Activated CD4-positive, alpha-beta T cell treated with anti-CD3 and anti-CD28 coated beads, Interleukin-2, amount 10 ng/mL, durations not matched to agents 7 days and 5 days (primary cell): Measurements from ENCODE around the gene CLSTN1. TPM values are rescaled to one million over a fixed set of nuclear protein-coding genes. Genes with fewer than 3 reads are reported as not detected.
A peak's percentile ranks its signal among the peaks of the same experiment; 100 is the strongest.

ENCODE experiments used
- CTCF ChIA-PET: fragments of 350-600 bp; sonication (Branson Sonifier 250); formaldehyde crosslinking; loops from one replicate; lab custom pipeline; 2021; ENCODE audit warnings: antibody characterized with exemption; lab: Charles Lee
- POLR2A ChIA-PET: fragments of 350-600 bp; sonication (Branson Sonifier 250); formaldehyde crosslinking; loops from one replicate; lab custom pipeline; 2021; ENCODE audit warnings: antibody characterized with exemption; lab: Charles Lee
- DNase-seq: peaks from one replicate; pipeline ENCODE4 v3.0.0-alpha.2; 2020
- H3K27ac Mint-ChIP-seq: one replicate; pipeline ENCODE4 v1.8.0; 2021; ENCODE audit warnings: mild to moderate bottlenecking, moderate library complexity, mixed read lengths
- H3K27me3 Mint-ChIP-seq: one replicate; pipeline ENCODE4 v1.8.0; 2021; ENCODE audit warnings: mixed read lengths
- H3K36me3 Mint-ChIP-seq: one replicate; pipeline ENCODE4 v1.8.0; 2021; ENCODE audit warnings: low read depth, mixed read lengths
- H3K4me1 Mint-ChIP-seq: one replicate; pipeline ENCODE4 v1.8.0; 2021; ENCODE audit warnings: mixed read lengths
- H3K4me3 Mint-ChIP-seq: one replicate; pipeline ENCODE4 v1.8.0; 2021; ENCODE audit warnings: mild to moderate bottlenecking, moderate library complexity, mixed read lengths
- H3K9me3 Mint-ChIP-seq: one replicate; pipeline ENCODE4 v1.8.0; 2021; ENCODE audit warnings: mixed read lengths
- total RNA-seq, 2 experiments: library from RNA; stranded (reverse); gene quantifications; one replicate each; pipeline ENCODE4 v1.2.3, GENCODE V29; 2021

The CLSTN1 gene
- 100 to 1,000 TPM; 121 to 134 TPM for total RNA-seq

GRCh38 chr1:9823943-9824701 is at the start of gene CLSTN1:
Gene CLSTN1 (minus strand): TSS chr1:9823965. CDS start chr1:9823733, 232 bp downstream.
- peak within 1 kb of the TSS; percentile 91 for H3K27ac Mint-ChIP-seq
- peaks cover 51% of the 10 kb centered on the region for H3K4me1 Mint-ChIP-seq

DNA sequence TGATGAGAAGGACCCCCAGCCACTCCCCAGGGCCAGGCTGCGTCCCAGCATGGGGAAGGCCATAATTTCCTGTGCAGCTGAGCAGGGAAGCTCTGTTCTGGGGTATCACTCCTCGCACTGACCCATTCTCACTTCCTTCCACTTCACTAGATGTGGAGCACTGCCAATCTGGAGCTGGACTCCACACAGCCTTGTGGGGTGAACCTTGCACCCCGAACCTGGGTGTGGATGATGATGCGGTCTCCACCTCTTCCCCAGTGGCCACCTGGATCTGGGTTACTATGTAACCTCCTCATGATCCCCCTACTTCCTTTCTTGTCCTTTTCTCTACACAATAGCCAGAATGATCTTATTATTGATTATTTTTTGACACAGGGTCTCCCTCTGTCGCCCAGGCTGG is 49.6 kb upstream of the CLSTN1 start:
- no peak overlapping the region for H3K27ac Mint-ChIP-seq
- no peaks in the 10 kb centered on the region for H3K36me3 Mint-ChIP-seq
- H3K27me3 Mint-ChIP-seq = no peaks in the 10 kb centered on the region
- no peak overlapping the region for H3K4me3 Mint-ChIP-seq
- peaks cover 5% of the 10 kb centered on the region for H3K4me1 Mint-ChIP-seq
- POLR2A ChIA-PET = no interaction called here
- CTCF ChIA-PET = interaction anchor here (0.6 to 1.1 kb wide), 2 partner anchors 247 to 334 kb away, joined by 3 to 4 read pairs; no protein-coding TSS in a partner anchor
- H3K9me3 Mint-ChIP-seq = no peaks in the 10 kb centered on the region
- no peak for DNase-seq

More at GRCh38 chr1:9823943-9824701, at the start of gene CLSTN1:
- H3K36me3 Mint-ChIP-seq = peaks cover 18% of the 10 kb centered on the region
- CTCF ChIA-PET = interaction anchor here (0.7 to 0.8 kb wide), 2 partner anchors 12 to 126 kb away, joined by 3 to 8 read pairs; no protein-coding TSS in a partner anchor
- H3K9me3 Mint-ChIP-seq = no peaks in the 10 kb centered on the region
- DNase-seq = peak; percentile 92
- peak within 1 kb of the TSS; percentile 98 for H3K4me3 Mint-ChIP-seq
- peaks cover 3% of the 10 kb centered on the region for H3K27me3 Mint-ChIP-seq
- POLR2A ChIA-PET = no interaction called here

DNA sequence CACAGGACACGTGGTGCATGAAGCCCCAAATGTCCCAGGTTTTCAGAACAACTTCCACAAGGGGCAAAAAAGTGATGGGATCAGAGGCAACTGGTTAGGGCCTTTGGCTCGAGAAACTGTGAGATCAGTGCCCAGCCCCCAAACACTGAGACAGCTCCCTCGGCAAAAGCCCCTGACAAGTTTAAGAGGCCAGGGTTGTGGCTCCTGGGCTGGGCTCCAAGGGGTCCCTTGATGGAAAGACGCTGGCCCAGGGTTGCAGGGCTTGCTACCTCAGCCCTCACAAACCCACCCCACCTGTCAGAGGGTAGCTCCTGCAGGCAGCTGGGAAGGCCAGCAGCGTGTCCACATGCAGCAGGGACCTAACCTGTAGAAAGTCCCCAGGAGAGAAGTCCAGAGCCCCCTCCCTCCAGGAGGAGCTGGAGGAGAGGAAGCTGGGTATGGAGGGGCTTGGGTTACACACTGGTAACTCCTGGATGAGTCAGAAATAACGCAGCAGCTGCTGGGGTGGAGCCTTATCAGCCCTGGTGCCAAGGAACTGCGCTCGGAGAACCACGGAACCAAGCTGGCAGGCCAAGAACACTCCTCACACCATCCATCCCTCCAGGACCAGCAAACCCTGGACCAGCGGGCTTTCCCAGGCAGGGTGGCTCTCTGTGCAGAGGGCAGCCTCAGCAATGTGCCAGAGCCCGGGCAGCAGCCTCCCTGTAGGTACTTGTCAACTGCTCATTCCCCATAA is 48.8 kb upstream of the CLSTN1 start:
- Mint-ChIP-seq H3K27me3 (no peaks in the 10 kb centered on the region), H3K27ac (no peak overlapping the region), H3K36me3 (no peaks in the 10 kb centered on the region), H3K4me3 (no peak overlapping the region), H3K9me3 (no peaks in the 10 kb centered on the region), H3K4me1 (peaks cover 5% of the 10 kb centered on the region)
- no peak for DNase-seq
- ChIA-PET CTCF (interaction anchor here (0.6 to 2.1 kb wide), 7 partner anchors 11 to 556 kb away, joined by 3 to 7 read pairs (median 3); no protein-coding TSS in a partner anchor), POLR2A (no interaction called here)

DNA sequence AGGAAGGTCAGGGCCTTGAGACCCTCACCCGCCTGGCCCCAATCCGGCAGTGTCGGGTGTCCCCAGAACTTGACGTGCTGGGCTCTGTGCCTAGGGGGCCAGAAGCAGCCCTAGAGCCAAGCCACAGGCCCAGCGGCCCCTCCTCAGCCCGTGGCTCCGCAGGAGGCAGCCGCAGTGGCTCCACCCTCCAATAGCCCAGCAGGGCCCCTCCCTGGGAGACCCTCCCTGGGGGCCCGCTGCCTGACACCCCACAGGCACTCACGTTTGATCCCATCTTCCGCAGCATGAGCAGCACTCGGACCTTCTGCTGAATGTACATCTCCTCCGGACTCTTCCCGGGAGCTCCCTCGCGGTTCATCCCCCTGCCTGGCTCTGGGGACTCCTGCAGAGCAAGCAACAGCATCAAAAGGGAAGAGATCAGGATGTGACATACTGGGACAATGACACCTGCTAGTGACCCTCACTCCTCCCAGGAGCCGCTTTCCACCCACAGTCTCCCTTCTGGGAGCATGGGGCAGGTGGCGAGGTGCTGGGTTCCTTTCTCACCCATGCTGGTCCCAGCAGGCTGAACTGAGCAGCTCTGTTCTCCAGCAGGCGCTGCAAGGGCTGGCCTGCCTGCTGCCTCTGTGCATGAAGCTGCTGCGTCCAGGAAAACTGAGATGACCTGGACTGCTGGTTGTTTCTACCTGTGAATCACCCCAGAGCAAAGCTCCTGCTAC is 48.1 kb upstream of the CLSTN1 start:
- no peak for DNase-seq
- H3K4me1 Mint-ChIP-seq = peaks cover 7% of the 10 kb centered on the region
- H3K4me3 Mint-ChIP-seq = no peak overlapping the region
- no peaks in the 10 kb centered on the region for H3K36me3 Mint-ChIP-seq
- H3K27ac Mint-ChIP-seq = no peak overlapping the region
- CTCF ChIA-PET = interaction anchor here (0.8 to 2.1 kb wide), 4 partner anchors 11 to 557 kb away, joined by 3 to 7 read pairs (median 3); no protein-coding TSS in a partner anchor
- H3K27me3 Mint-ChIP-seq = no peaks in the 10 kb centered on the region
- POLR2A ChIA-PET = no interaction called here
- no peaks in the 10 kb centered on the region for H3K9me3 Mint-ChIP-seq

- Mint-ChIP-seq H3K4me3 (no peak overlapping the region), H3K27me3 (no peaks in the 10 kb centered on the region), H3K27ac (no peak overlapping the region), H3K9me3 (no peaks in the 10 kb centered on the region), H3K36me3 (no peaks in the 10 kb centered on the region), H3K4me1 (peaks cover 11% of the 10 kb centered on the region)
- ChIA-PET POLR2A (interaction anchor here (0.6 kb wide), 1 partner anchor 331 kb away, joined by 3 read pairs; no protein-coding TSS in a partner anchor), CTCF (interaction anchor here (1.0 to 2.1 kb wide), 3 partner anchors 10 to 86 kb away, joined by 3 to 7 read pairs (median 3); partner anchors contain the start of gene LZIC)
- DNase-seq = no peak
Measured at GRCh38 chr1:9871021-9871420, 47.3 kb upstream of the CLSTN1 start.

GRCh38 chr1:9870572-9870971 is 46.8 kb upstream of the CLSTN1 start:
- ChIA-PET CTCF (interaction anchor here (1.0 to 2.1 kb wide), 2 partner anchors 9 to 72 kb away, joined by 3 to 7 read pairs; partner anchors contain the start of gene LZIC), POLR2A (interaction anchor here (0.6 kb wide), 1 partner anchor 330 kb away, joined by 3 read pairs; no protein-coding TSS in a partner anchor)
- no peaks in the 10 kb centered on the region for H3K36me3 Mint-ChIP-seq
- H3K9me3 Mint-ChIP-seq = no peaks in the 10 kb centered on the region
- no peak overlapping the region for H3K4me3 Mint-ChIP-seq
- peaks cover 11% of the 10 kb centered on the region for H3K4me1 Mint-ChIP-seq
- no peaks in the 10 kb centered on the region for H3K27me3 Mint-ChIP-seq
- DNase-seq = no peak
- H3K27ac Mint-ChIP-seq = no peak overlapping the region

DNA sequence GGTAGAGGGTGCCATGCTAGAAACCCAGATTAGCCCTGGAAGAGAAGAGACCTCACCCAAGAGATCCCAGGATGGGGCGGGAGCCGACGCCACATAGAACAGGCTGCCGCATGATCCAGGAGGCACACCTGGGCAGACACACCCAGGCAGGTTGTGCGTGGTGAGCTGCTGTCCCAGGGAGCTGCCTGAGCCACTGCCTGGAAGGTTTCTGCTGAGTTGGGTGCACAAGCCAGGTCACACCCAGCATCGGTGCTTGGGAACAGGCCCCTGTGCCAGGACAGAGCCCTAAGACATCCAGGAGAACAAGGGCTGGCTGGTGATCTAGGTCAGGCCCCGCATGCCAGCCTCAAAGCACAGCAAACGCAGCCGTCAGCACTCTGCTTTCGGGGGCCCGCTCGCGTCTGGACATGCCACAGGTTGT is 46.1 kb upstream of the CLSTN1 start:
- Mint-ChIP-seq H3K36me3 (no peaks in the 10 kb centered on the region), H3K27ac (no peak overlapping the region), H3K9me3 (no peaks in the 10 kb centered on the region), H3K4me3 (no peak overlapping the region), H3K27me3 (no peaks in the 10 kb centered on the region), H3K4me1 (peaks cover 7% of the 10 kb centered on the region)
- CTCF ChIA-PET = interaction anchor here (1.0 to 2.6 kb wide), 5 partner anchors 10 to 243 kb away, joined by 3 to 20 read pairs (median 11); partner anchors contain the start of gene LZIC
- POLR2A ChIA-PET = no interaction called here
- no peak for DNase-seq

GRCh38 chr1:9868244-9868590 is 44.5 kb upstream of the CLSTN1 start:
- ChIA-PET CTCF (interaction anchor here (0.8 to 2.6 kb wide), 17 partner anchors 9 to 626 kb away, joined by 3 to 20 read pairs (median 3); no protein-coding TSS in a partner anchor), POLR2A (no interaction called here)
- Mint-ChIP-seq H3K9me3 (no peaks in the 10 kb centered on the region), H3K4me1 (peaks cover 6% of the 10 kb centered on the region), H3K4me3 (no peak overlapping the region), H3K27ac (no peak overlapping the region), H3K36me3 (no peaks in the 10 kb centered on the region), H3K27me3 (no peaks in the 10 kb centered on the region)
- no peak for DNase-seq

DNA sequence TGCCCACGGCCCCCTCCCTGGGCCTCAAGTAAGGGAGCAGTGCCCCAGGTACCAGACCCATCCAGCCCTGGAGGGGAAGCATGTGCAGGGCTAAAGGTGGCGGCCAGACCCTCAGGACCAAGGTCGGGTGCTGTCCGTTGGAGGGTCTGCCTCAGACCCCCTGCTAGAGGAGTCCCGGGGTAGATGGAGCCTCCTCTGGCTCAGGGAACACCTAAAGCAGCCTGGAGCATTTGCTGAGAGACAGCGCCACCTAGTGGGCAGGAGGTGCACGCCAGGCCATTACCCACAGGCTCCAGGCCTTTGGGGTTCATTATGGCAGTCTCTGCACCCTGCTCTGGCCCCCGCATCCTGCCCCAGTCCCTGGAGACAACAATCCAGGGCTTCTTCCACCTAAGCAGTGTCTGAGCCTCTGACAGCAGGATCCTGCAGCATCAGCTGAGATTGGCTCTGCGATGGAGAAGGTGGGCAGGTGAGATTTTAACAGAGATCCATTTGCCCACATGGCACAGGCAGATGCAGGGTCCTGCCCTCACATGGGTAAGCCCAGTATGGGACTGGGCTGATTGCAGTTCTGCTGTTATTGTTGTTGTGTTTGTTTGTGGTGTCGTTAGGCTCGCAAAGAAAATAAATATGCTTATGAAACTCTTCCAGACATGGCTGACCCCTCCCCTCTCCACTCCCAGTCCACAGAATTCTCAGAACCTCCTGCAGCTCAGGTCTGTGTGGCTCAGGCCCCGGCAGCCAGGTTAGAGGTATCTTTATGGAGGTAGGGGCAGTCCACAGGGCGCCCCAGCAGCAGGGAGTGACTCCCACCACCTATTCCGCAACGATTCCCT is 43.9 kb upstream of the CLSTN1 start:
- Mint-ChIP-seq H3K27ac (no peak overlapping the region), H3K4me3 (no peak overlapping the region), H3K9me3 (no peaks in the 10 kb centered on the region), H3K4me1 (peaks cover 6% of the 10 kb centered on the region), H3K36me3 (no peaks in the 10 kb centered on the region), H3K27me3 (no peaks in the 10 kb centered on the region)
- POLR2A ChIA-PET = no interaction called here
- DNase-seq = peak; percentile 91
- CTCF ChIA-PET = interaction anchor here (0.8 to 2.6 kb wide), 18 partner anchors 8 to 626 kb away, joined by 3 to 20 read pairs (median 4); no protein-coding TSS in a partner anchor

DNA sequence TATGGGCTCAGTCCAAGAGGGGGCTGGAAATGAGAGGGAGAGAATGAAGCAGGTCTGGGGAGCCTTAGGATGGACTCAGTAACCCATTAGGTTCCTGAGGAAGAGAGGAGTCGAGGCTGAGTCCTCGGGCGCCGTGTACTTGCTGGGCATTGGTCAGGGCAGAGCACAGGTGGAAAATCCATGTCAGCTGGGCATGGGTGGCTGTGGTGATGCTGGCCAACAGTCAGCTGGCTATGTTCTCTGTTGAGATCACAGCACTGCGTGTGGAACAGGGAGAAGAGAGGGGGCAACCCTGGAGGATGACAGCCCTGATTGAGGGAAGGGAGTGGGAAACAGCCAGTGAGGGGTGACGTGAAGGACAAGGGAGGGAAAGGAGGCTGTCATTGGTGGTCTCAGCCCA is 43.1 kb upstream of the CLSTN1 start:
- no peak for DNase-seq
- Mint-ChIP-seq H3K4me1 (peaks cover 6% of the 10 kb centered on the region), H3K9me3 (no peaks in the 10 kb centered on the region), H3K36me3 (no peaks in the 10 kb centered on the region), H3K4me3 (no peak overlapping the region), H3K27ac (no peak overlapping the region), H3K27me3 (no peaks in the 10 kb centered on the region)
- CTCF ChIA-PET = interaction anchor here (1.2 to 2.0 kb wide), 3 partner anchors 83 to 251 kb away, joined by 5 to 8 read pairs (median 8); no protein-coding TSS in a partner anchor
- POLR2A ChIA-PET = interaction anchor here (0.6 kb wide), 1 partner anchor 1541 kb away, joined by 4 read pairs; no protein-coding TSS in a partner anchor

GRCh38 chr1:9865724-9866123 is 42.0 kb upstream of the CLSTN1 start:
- Mint-ChIP-seq H3K4me1 (peaks cover 6% of the 10 kb centered on the region), H3K9me3 (no peaks in the 10 kb centered on the region), H3K4me3 (no peak overlapping the region), H3K27ac (no peak overlapping the region), H3K36me3 (no peaks in the 10 kb centered on the region), H3K27me3 (no peaks in the 10 kb centered on the region)
- CTCF ChIA-PET = interaction anchor here (0.7 to 2.0 kb wide), 5 partner anchors 81 to 976 kb away, joined by 3 to 8 read pairs (median 5); no protein-coding TSS in a partner anchor
- POLR2A ChIA-PET = interaction anchor here (0.7 kb wide), 1 partner anchor 144 kb away, joined by 3 read pairs; no protein-coding TSS in a partner anchor
- no peak for DNase-seq
